Lung (tissue), 12 donors: ENCODE measurements around the gene CFAP74. TPM values are rescaled to one million over a fixed set of nuclear protein-coding genes. Genes with fewer than 3 reads are reported as not detected.

Experiments used
- ATAC-seq: fragments of 200-7000 bp; cut with Tn5 transposase; one replicate; pipeline ENCODE4 v1.9.1; 2020; ENCODE audit warnings: moderate number of reproducible peaks; ENCODE audit not compliant: insufficient read depth, low FRiP score
- DNase-seq, 3 donors: peaks; one replicate each; pipeline ENCODE4 v3.0.0-alpha.2; 2013 to 2017
- H3K27ac ChIP-seq, 2 donors: one replicate each; pipeline ENCODE4 v1.5.1; 2013; ENCODE audit warnings: mild to moderate bottlenecking in 2 of 2, moderate library complexity in 2 of 2, control low read depth in 1 of 2, inconsistent platforms in 1 of 2, low read depth in 1 of 2, low read length in 1 of 2
- H3K27me3 ChIP-seq, 3 donors: one replicate each; pipeline ENCODE4 v1.5.1; 2013; ENCODE audit warnings: low read length in 2 of 3; ENCODE audit not compliant: control insufficient read depth in 3 of 3, insufficient read depth in 3 of 3
- H3K36me3 ChIP-seq, 4 donors: one replicate each; pipeline ENCODE4 v1.5.1; 2013; ENCODE audit warnings: low read length in 4 of 4, mild to moderate bottlenecking in 1 of 4, moderate library complexity in 1 of 4; ENCODE audit not compliant: control insufficient read depth in 4 of 4, insufficient read depth in 4 of 4
- H3K4me1 ChIP-seq, 5 donors: one replicate each; pipeline ENCODE4 v1.5.1; 2013; ENCODE audit warnings: low read length in 5 of 5, mild to moderate bottlenecking in 2 of 5, moderate library complexity in 1 of 5; ENCODE audit not compliant: control insufficient read depth in 5 of 5, insufficient read depth in 5 of 5
- H3K4me3 ChIP-seq: one replicate; pipeline ENCODE4 v1.5.1; 2013; ENCODE audit warnings: mild to moderate bottlenecking, control low read depth, moderate library complexity
- H3K9ac ChIP-seq, 2 donors: one replicate each; pipeline ENCODE4 v1.5.1; 2013; ENCODE audit warnings: low read length in 2 of 2, control low read depth in 1 of 2; ENCODE audit not compliant: insufficient read depth in 1 of 2
- H3K9me3 ChIP-seq, 4 donors: one replicate each; pipeline ENCODE4 v1.5.1; 2013; ENCODE audit warnings: low read length in 3 of 4, mild to moderate bottlenecking in 1 of 4, moderate library complexity in 1 of 4; ENCODE audit not compliant: control insufficient read depth in 4 of 4, insufficient read depth in 3 of 4
- CTCF ChIP-seq: IDR thresholded peaks from 2 replicates; pipeline ENCODE4 v1.5.1; 2012; ENCODE audit warnings: mild to moderate bottlenecking; ENCODE audit errors: control extremely low read depth, extremely low read depth
- WGBS, 2 donors: extraction: QIAGEN DNeasy Blood & Tissue Kit; methylation state at CpG; one replicate each; pipeline ENCODE4 v1.1.7; 2013; 5-methylcytosine and 5-hydroxymethylcytosine counted together
- polyA plus RNA-seq, 2 donors: library from polyadenylated mRNA; stranded (reverse); fragments of 200-250 nt; gene quantifications; one replicate each; pipeline ENCODE4 v1.2.1, GENCODE V29; 2013
- total RNA-seq, 2 donors: library from RNA; depleted of rRNA in 1 of 2; stranded (reverse); fragments of >200 nt in 1 of 2; gene quantifications; one replicate each; pipeline ENCODE4 v1.2.1, GENCODE V29; 2014 to 2021
- donor health status: control.
- donor health status: control.
- donor health status: Bipolar disorder and iron deficiency.
- donor health status: healthy.
- donor health status: DM: yes; HTN: yes; CAD: no.

Gene CFAP74
- total and polyA plus RNA-seq, 4 donors = 3.1 to 20.8 (median 5.3) TPM

GRCh38 chr1:1874901-1875300 is 128.7 kb downstream of the CFAP74 start:
- 96 to 98% methylated on average over 7 of the region's 7 CpGs for WGBS, 2 donors
- no peaks in the 10 kb centered on the region for H3K9me3 ChIP-seq
- peaks cover 0 to 21% (median 5%) of the 10 kb centered on the region in 4 donors for H3K36me3 ChIP-seq
- TF ChIP-seq CTCF = no peak
- H3K27me3 ChIP-seq = no peaks in the 10 kb centered on the region
- peaks cover 6 to 43% (median 8%) of the 10 kb centered on the region in 5 donors for H3K4me1 ChIP-seq
- no peak overlapping the region for H3K4me3 ChIP-seq
- no peak overlapping the region for H3K27ac ChIP-seq
- DNase-seq (no peak), ATAC-seq (no peak)
- no peak overlapping the region for H3K9ac ChIP-seq

- 70 to 83% methylated on average over 2 of the region's 2 CpGs for WGBS, 2 donors
- H3K27ac ChIP-seq = peak overlapping the region; percentile 4 to 41
- H3K27me3 ChIP-seq = no peaks in the 10 kb centered on the region
- no peak for ATAC-seq
- no peak overlapping the region for H3K9ac ChIP-seq
- peaks cover 0 to 18% (median 4%) of the 10 kb centered on the region in 4 donors for H3K36me3 ChIP-seq
- no peaks in the 10 kb centered on the region for H3K9me3 ChIP-seq
- H3K4me3 ChIP-seq = no peak overlapping the region
- H3K4me1 ChIP-seq = peaks cover 6 to 39% (median 8%) of the 10 kb centered on the region in 5 donors
- no peak for TF ChIP-seq CTCF
- peak in 2 of 3 donors; percentile 32 to 42 for DNase-seq
Observed at GRCh38 chr1:1873186-1873585, 130.4 kb downstream of the CFAP74 start.

- 84 to 87% methylated on average over 11 of the region's 11 CpGs for WGBS, 2 donors
Observed at GRCh38 chr1:1872329-1872994, 131.1 kb downstream of the CFAP74 start.

More at GRCh38 chr1:1872329-1872994, 131.1 kb downstream of the CFAP74 start:
- Histone ChIP-seq H3K27ac (peak overlapping the region; percentile 41 to 45), H3K27me3 (no peaks in the 10 kb centered on the region), H3K4me3 (no peak overlapping the region), H3K4me1 (peaks cover 6 to 36% (median 8%) of the 10 kb centered on the region in 5 donors), H3K9ac (no peak overlapping the region), H3K36me3 (peaks cover 0 to 16% (median 4%) of the 10 kb centered on the region in 4 donors), H3K9me3 (no peaks in the 10 kb centered on the region)
- TF ChIP-seq CTCF = no peak
- ATAC-seq (no peak), DNase-seq (no peak)

Other genes starting within 250 kb of the CFAP74 start
- 100 to 1,000 TPM in 1 of 2 donors, 10 to 100 TPM in 1; 53.2 to 121 TPM for gene NADK, start 225.3 kb downstream of the CFAP74 start, total RNA-seq
- gene NADK, start 225.3 kb downstream of the CFAP74 start, polyA plus RNA-seq = 100 to 1,000 TPM in 1 of 2 donors, 10 to 100 TPM in 1; 56.0 to 144 TPM
- gene GNB1, start 112.7 kb downstream of the CFAP74 start, total RNA-seq = 100 to 1,000 TPM; 160 to 338 TPM
- gene GNB1, start 112.7 kb downstream of the CFAP74 start, polyA plus RNA-seq = 100 to 1,000 TPM; 114 to 222 TPM
- gene CALML6, start 88.5 kb downstream of the CFAP74 start, total RNA-seq = under 1 TPM; 0.17 to 0.55 TPM
- under 1 TPM; 0.11 to 0.51 TPM for gene CALML6, start 88.5 kb downstream of the CFAP74 start, polyA plus RNA-seq
- gene TMEM52, start 84.5 kb downstream of the CFAP74 start, total RNA-seq = 1 to 10 TPM in 1 of 2 donors, not detected in 1; 6.1 TPM
- gene TMEM52, start 84.5 kb downstream of the CFAP74 start, polyA plus RNA-seq = 1 to 10 TPM; 2.8 to 3.1 TPM
- 1 to 10 TPM in 1 of 2 donors, under 1 TPM in 1; 0.74 to 6.8 TPM for gene GABRD, start 15.6 kb upstream of the CFAP74 start, total RNA-seq
- 1 to 10 TPM in 1 of 2 donors, under 1 TPM in 1; 0.41 to 2.9 TPM for gene GABRD, start 15.6 kb upstream of the CFAP74 start, polyA plus RNA-seq
- gene PRKCZ, start 46.6 kb upstream of the CFAP74 start, total RNA-seq = 100 to 1,000 TPM; 100 to 149 TPM
- 100 to 1,000 TPM in 1 of 2 donors, 10 to 100 TPM in 1; 55.2 to 133 TPM for gene PRKCZ, start 46.6 kb upstream of the CFAP74 start, polyA plus RNA-seq
- gene FAAP20, start 191.0 kb upstream of the CFAP74 start, total RNA-seq = 10 to 100 TPM; 16.8 to 71.6 TPM
- gene FAAP20, start 191.0 kb upstream of the CFAP74 start, polyA plus RNA-seq = 10 to 100 TPM; 65.2 to 87.9 TPM
- 10 to 100 TPM; 47.7 to 90.7 TPM for gene SKI, start 224.5 kb upstream of the CFAP74 start, total RNA-seq
- 10 to 100 TPM; 17.1 to 33.8 TPM for gene SKI, start 224.5 kb upstream of the CFAP74 start, polyA plus RNA-seq